HAP-1 (cell line): ENCODE results near the gene EPB41L4A.
A peak's percentile ranks its signal among the peaks of the same experiment; 100 is the strongest.
"Not testable (repeated sequence)": the region's sequence is repeated elsewhere in the genome, so short reads cannot be mapped to it uniquely, and the experiment has no call there.

Experiments
- DNase-seq, 2 experiments: peaks; one replicate each; pipeline ENCODE4 v3.0.0-alpha.2; 2016 to 2020; ENCODE audit warnings: low spot score in 2 of 2
- H3K27me3 ChIP-seq: fragments of 250-450 bp; sonication (Bioruptor Pico); 2 replicates; pipeline ENCODE4 v1.5.1; 2020; ENCODE audit warnings: low read depth, mild to moderate bottlenecking, moderate library complexity
- H3K36me3 ChIP-seq: fragments of 250-450 bp; sonication (Bioruptor Pico); replicated peaks from 2 replicates; pipeline ENCODE4 v1.5.1; 2020; ENCODE audit warnings: mild to moderate bottlenecking
- H3K4me1 ChIP-seq: fragments of 250-450 bp; sonication (Bioruptor Pico); 2 replicates; pipeline ENCODE4 v1.5.1; 2020; ENCODE audit warnings: mild to moderate bottlenecking
- H3K4me3 ChIP-seq: fragments of 250-450 bp; sonication (Bioruptor Pico); 2 replicates; pipeline ENCODE4 v1.5.1; 2020; ENCODE audit warnings: mild to moderate bottlenecking, moderate library complexity
- H3K9me3 ChIP-seq: fragments of 250-450 bp; sonication (Bioruptor Pico); 2 replicates; pipeline ENCODE4 v1.5.1; 2020; ENCODE audit warnings: mild to moderate bottlenecking, moderate library complexity
- in situ Hi-C: fragments of 300-500 bp; cut with MboI; formaldehyde crosslinking; loops from 3 replicates; pipeline ENCODE4 v1.14.3; 2020; ENCODE audit warnings: low sequenced_read_pairs, inconsistent platforms, mixed read lengths

EPB41L4A gene

GRCh38 chr5:112210430-112211005 is 208.6 kb downstream of the EPB41L4A start:
- Histone ChIP-seq H3K4me1 (no peaks in the 10 kb centered on the region), H3K9me3 (no peaks in the 10 kb centered on the region), H3K4me3 (no peak overlapping the region), H3K27me3 (peaks cover 3% of the 10 kb centered on the region; the same call in 1 of the 2 replicates), H3K36me3 (no peaks in the 10 kb centered on the region)
- DNase-seq, result peak in 1 of 2 experiments; percentile 44
- in situ Hi-C loops, result loop anchor here (25.0 kb wide), 1 partner anchor 202 kb away; the partner anchor contains the start of gene EPB41L4A

GRCh38 chr5:112208699-112209615 is 210.1 kb downstream of the EPB41L4A start:
- no peaks in the 10 kb centered on the region for H3K9me3 ChIP-seq
- in situ Hi-C loops, result loop anchor here (25.0 kb wide), 1 partner anchor 203 kb away; the partner anchor contains the start of gene EPB41L4A
- no peak for DNase-seq
- no peaks in the 10 kb centered on the region for H3K36me3 ChIP-seq
- peaks cover 6% of the 10 kb centered on the region; the same call in 1 of the 2 replicates for H3K27me3 ChIP-seq
- H3K4me3 ChIP-seq, result no peak overlapping the region
- no peaks in the 10 kb centered on the region for H3K4me1 ChIP-seq

- not testable (repeated sequence) for H3K27me3 ChIP-seq, DNase-seq, H3K36me3 ChIP-seq, H3K4me1 ChIP-seq, H3K4me3 ChIP-seq, H3K9me3 ChIP-seq
- in situ Hi-C loops, result loop anchor here (25.0 kb wide), 1 partner anchor 204 kb away; the partner anchor contains the start of gene EPB41L4A
Observed at GRCh38 chr5:112208195-112208594, 210.9 kb downstream of the EPB41L4A start.

GRCh38 chr5:112205846-112206245 is 213.2 kb downstream of the EPB41L4A start:
- Histone ChIP-seq H3K4me1 (no peaks in the 10 kb centered on the region), H3K36me3 (no peaks in the 10 kb centered on the region), H3K9me3 (no peaks in the 10 kb centered on the region), H3K4me3 (no peak overlapping the region), H3K27me3 (peaks cover 11% of the 10 kb centered on the region)
- DNase-seq, result no peak
- in situ Hi-C loops, result loop anchor here (25.0 kb wide), 1 partner anchor 206 kb away; the partner anchor contains the start of gene EPB41L4A

GRCh38 chr5:112203229-112203628 is 215.8 kb downstream of the EPB41L4A start:
- DNase-seq, result no peak
- peaks cover 20% of the 10 kb centered on the region for H3K27me3 ChIP-seq
- no peaks in the 10 kb centered on the region for H3K9me3 ChIP-seq
- no peak overlapping the region for H3K4me3 ChIP-seq
- H3K4me1 ChIP-seq, result no peaks in the 10 kb centered on the region
- no peaks in the 10 kb centered on the region for H3K36me3 ChIP-seq
- in situ Hi-C loops, result loop anchor here (25.0 kb wide), 1 partner anchor 209 kb away; the partner anchor contains the start of gene EPB41L4A

- DNase-seq, result no peak
- Histone ChIP-seq H3K36me3 (no peaks in the 10 kb centered on the region), H3K4me1 (no peaks in the 10 kb centered on the region), H3K4me3 (no peak overlapping the region), H3K9me3 (no peaks in the 10 kb centered on the region), H3K27me3 (peaks cover 20% of the 10 kb centered on the region)
- in situ Hi-C loops, result loop anchor here (25.0 kb wide), 1 partner anchor 210 kb away; the partner anchor contains the start of gene EPB41L4A
Observed at GRCh38 chr5:112202694-112203093, 216.4 kb downstream of the EPB41L4A start.

GRCh38 chr5:112201141-112201540 is 217.9 kb downstream of the EPB41L4A start:
- H3K27me3 ChIP-seq, result peaks cover 24% of the 10 kb centered on the region
- no peak for DNase-seq
- no peak overlapping the region for H3K4me3 ChIP-seq
- no peaks in the 10 kb centered on the region for H3K9me3 ChIP-seq
- H3K36me3 ChIP-seq, result no peaks in the 10 kb centered on the region
- in situ Hi-C loops, result loop anchor here (25.0 kb wide), 1 partner anchor 211 kb away; the partner anchor contains the start of gene EPB41L4A
- H3K4me1 ChIP-seq, result no peaks in the 10 kb centered on the region

- no peak for DNase-seq
- in situ Hi-C loops, result loop anchor here (25.0 kb wide), 1 partner anchor 212 kb away; the partner anchor contains the start of gene EPB41L4A
- Histone ChIP-seq H3K9me3 (no peaks in the 10 kb centered on the region), H3K4me3 (no peak overlapping the region), H3K4me1 (no peaks in the 10 kb centered on the region), H3K27me3 (peaks cover 25% of the 10 kb centered on the region), H3K36me3 (no peaks in the 10 kb centered on the region)
Observed at GRCh38 chr5:112200131-112200530, 218.9 kb downstream of the EPB41L4A start.

- no peaks in the 10 kb centered on the region for H3K36me3 ChIP-seq
- no peak for DNase-seq
- H3K4me1 ChIP-seq, result no peaks in the 10 kb centered on the region
- peaks cover 32% of the 10 kb centered on the region for H3K27me3 ChIP-seq
- in situ Hi-C loops, result no loop called here
- H3K4me3 ChIP-seq, result no peak overlapping the region
- H3K9me3 ChIP-seq, result no peaks in the 10 kb centered on the region
Observed at GRCh38 chr5:112196584-112196983, 222.5 kb downstream of the EPB41L4A start.

- H3K4me3 ChIP-seq, result no peak overlapping the region
- in situ Hi-C loops, result no loop called here
- H3K36me3 ChIP-seq, result no peaks in the 10 kb centered on the region
- no peaks in the 10 kb centered on the region for H3K9me3 ChIP-seq
- DNase-seq, result no peak
- peaks cover 35% of the 10 kb centered on the region for H3K27me3 ChIP-seq
- no peaks in the 10 kb centered on the region for H3K4me1 ChIP-seq
Observed at GRCh38 chr5:112195924-112196323, 223.2 kb downstream of the EPB41L4A start.

GRCh38 chr5:112192866-112193265 is 226.2 kb downstream of the EPB41L4A start:
- no peak for DNase-seq
- in situ Hi-C loops, result no loop called here
- H3K4me3 ChIP-seq, result no peak overlapping the region
- no peaks in the 10 kb centered on the region for H3K9me3 ChIP-seq
- H3K4me1 ChIP-seq, result no peaks in the 10 kb centered on the region
- peaks cover 55% of the 10 kb centered on the region for H3K27me3 ChIP-seq
- H3K36me3 ChIP-seq, result no peaks in the 10 kb centered on the region

GRCh38 chr5:112192072-112192471 is 227.0 kb downstream of the EPB41L4A start:
- Histone ChIP-seq H3K27me3 (peaks cover 59% of the 10 kb centered on the region), H3K4me3 (no peak overlapping the region), H3K36me3 (no peaks in the 10 kb centered on the region), H3K4me1 (no peaks in the 10 kb centered on the region), H3K9me3 (no peaks in the 10 kb centered on the region)
- in situ Hi-C loops, result no loop called here
- no peak for DNase-seq

- in situ Hi-C loops, result no loop called here
Observed at GRCh38 chr5:112189391-112189790, 229.7 kb downstream of the EPB41L4A start.

More at GRCh38 chr5:112189391-112189790, 229.7 kb downstream of the EPB41L4A start:
- Histone ChIP-seq H3K27me3 (peaks cover 61% of the 10 kb centered on the region), H3K9me3 (no peaks in the 10 kb centered on the region), H3K36me3 (no peaks in the 10 kb centered on the region), H3K4me3 (no peak overlapping the region), H3K4me1 (no peaks in the 10 kb centered on the region)
- no peak for DNase-seq
